ENCODE results near the gene MID1. TPM values are rescaled to one million over a fixed set of nuclear protein-coding genes. Genes with fewer than 3 reads are reported as not detected.

Gene MID1
- total RNA-seq, 1 experiment from 2014 or later = 0.04 TPM

DNA sequence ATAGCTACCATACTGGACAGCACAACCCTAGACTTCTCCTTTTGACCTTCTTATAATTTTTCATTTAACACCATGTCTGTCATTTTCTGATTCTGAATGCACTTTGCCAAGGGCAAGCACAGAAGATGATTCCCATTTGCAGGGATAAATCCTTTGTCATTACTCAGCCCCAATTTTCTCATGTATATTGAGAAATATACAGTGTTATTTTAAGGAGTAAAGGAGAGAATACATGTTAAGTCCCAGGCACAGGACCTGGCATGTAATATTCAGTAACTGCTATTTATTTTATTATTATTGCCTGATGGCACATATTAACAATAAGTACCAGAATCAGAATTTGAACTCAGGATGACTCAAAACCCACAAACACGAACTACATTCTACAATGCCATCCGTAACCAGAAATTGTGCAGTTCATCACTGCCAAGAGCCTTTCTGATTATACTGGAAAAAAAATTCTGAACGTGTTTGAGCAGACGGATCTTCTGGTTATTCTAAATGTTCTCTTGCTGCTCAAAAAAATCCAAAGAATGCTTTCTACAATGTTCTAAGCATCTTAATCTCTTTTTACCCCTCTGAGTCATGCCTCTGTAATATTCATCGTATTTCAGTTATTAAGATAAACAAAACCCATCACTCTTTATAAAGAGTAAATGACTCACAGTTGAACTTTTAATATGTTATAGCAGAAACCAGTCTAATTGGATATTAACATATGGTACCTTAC, 170.0 kb downstream of the MID1 start:
- Histone ChIP-seq H3K4me2 (ENCODE audit: low read depth, low read length, poor library complexity, severe bottlenecking) (no peak overlapping the region), H3K9ac (ENCODE audit: low read length) (no peak overlapping the region), H3K79me2 (ENCODE audit: low read length) (no peaks in the 10 kb centered on the region), H3K9me3 (ENCODE audit: low read length) (no peaks in the 10 kb centered on the region), H2AFZ (ENCODE audit: low read length) (no peak overlapping the region), H4K20me1 (ENCODE audit: insufficient read depth, low read depth, low read length) (no peaks in the 10 kb centered on the region), H3K9me2 (replicated peaks; ENCODE audit: insufficient read depth, low read length) (no peaks in the 10 kb centered on the region), H3K36me3 (ENCODE audit: insufficient read depth, low read length) (no peaks in the 10 kb centered on the region), H3K27ac (ENCODE audit: low read length) (no peak overlapping the region), H3K4me1 (ENCODE audit: low read length) (no peaks in the 10 kb centered on the region), H3K4me3 (ENCODE audit: low read length) (no peak overlapping the region), H3K27me3 (ENCODE audit: low read length) (no peaks in the 10 kb centered on the region)
- DNase-seq = no peak

- no peak overlapping the region for H3K4me2 ChIP-seq (ENCODE audit: low read depth, low read length, poor library complexity, severe bottlenecking)
These were observed 172.7 kb downstream of the MID1 start for GRCh38 chrX:10447564-10448214.

GRCh38 chrX:10444204-10444603, 176.2 kb downstream of the MID1 start:
- H3K27me3 ChIP-seq (ENCODE audit: low read length) = no peaks in the 10 kb centered on the region
- no peak for DNase-seq
- no peaks in the 10 kb centered on the region for H3K4me1 ChIP-seq (ENCODE audit: low read length)
- no peak overlapping the region for H3K9ac ChIP-seq (ENCODE audit: low read length)
- H4K20me1 ChIP-seq (ENCODE audit: insufficient read depth, low read depth, low read length) = no peaks in the 10 kb centered on the region
- no peak overlapping the region for H3K27ac ChIP-seq (ENCODE audit: low read length)
- H3K9me2 ChIP-seq (replicated peaks; ENCODE audit: insufficient read depth, low read length) = no peaks in the 10 kb centered on the region
- no peak overlapping the region for H3K4me3 ChIP-seq (ENCODE audit: low read length)
- no peak overlapping the region for H2AFZ ChIP-seq (ENCODE audit: low read length)
- no peaks in the 10 kb centered on the region for H3K9me3 ChIP-seq (ENCODE audit: low read length)
- no peaks in the 10 kb centered on the region for H3K36me3 ChIP-seq (ENCODE audit: insufficient read depth, low read length)
- H3K4me2 ChIP-seq (ENCODE audit: low read depth, low read length, poor library complexity, severe bottlenecking) = no peak overlapping the region
- no peaks in the 10 kb centered on the region for H3K79me2 ChIP-seq (ENCODE audit: low read length)

More at GRCh38 chrX:10447564-10448214, 172.7 kb downstream of the MID1 start:
- Histone ChIP-seq H3K36me3 (ENCODE audit: insufficient read depth, low read length) (no peaks in the 10 kb centered on the region), H3K9me2 (replicated peaks; ENCODE audit: insufficient read depth, low read length) (no peaks in the 10 kb centered on the region), H3K79me2 (ENCODE audit: low read length) (no peaks in the 10 kb centered on the region), H2AFZ (ENCODE audit: low read length) (no peak overlapping the region), H3K4me1 (ENCODE audit: low read length) (no peaks in the 10 kb centered on the region), H3K9me3 (ENCODE audit: low read length) (no peaks in the 10 kb centered on the region), H3K27ac (ENCODE audit: low read length) (no peak overlapping the region), H4K20me1 (ENCODE audit: insufficient read depth, low read depth, low read length) (no peaks in the 10 kb centered on the region), H3K27me3 (ENCODE audit: low read length) (no peaks in the 10 kb centered on the region), H3K9ac (ENCODE audit: low read length) (no peak overlapping the region), H3K4me3 (ENCODE audit: low read length) (no peak overlapping the region)
- no peak for DNase-seq

DNA sequence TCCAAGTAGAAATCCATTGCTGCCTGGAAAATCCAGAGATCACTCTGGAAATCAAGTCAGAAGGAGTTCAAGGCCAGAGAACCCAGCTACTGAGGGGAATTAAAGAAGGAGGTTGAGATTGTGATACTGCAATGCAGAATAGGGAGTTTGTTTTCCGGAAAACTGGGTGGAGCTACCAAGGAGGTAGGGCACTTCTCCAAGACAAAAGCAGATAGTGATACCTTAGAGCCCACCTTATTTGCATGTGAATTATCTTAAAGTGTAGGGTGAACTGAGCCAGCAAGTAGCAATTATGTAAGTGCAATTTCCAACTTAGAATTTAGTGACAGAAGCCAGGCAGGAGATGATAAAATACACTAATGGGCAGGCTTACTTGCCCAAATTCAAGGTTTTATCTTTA, 178.9 kb downstream of the MID1 start:
- Histone ChIP-seq H4K20me1 (ENCODE audit: insufficient read depth, low read depth, low read length) (no peaks in the 10 kb centered on the region), H3K4me2 (ENCODE audit: low read depth, low read length, poor library complexity, severe bottlenecking) (no peak overlapping the region), H3K9ac (ENCODE audit: low read length) (no peak overlapping the region), H3K27ac (ENCODE audit: low read length) (no peak overlapping the region), H3K4me3 (ENCODE audit: low read length) (no peak overlapping the region), H3K79me2 (ENCODE audit: low read length) (no peaks in the 10 kb centered on the region), H3K9me3 (ENCODE audit: low read length) (no peaks in the 10 kb centered on the region), H2AFZ (ENCODE audit: low read length) (no peak overlapping the region), H3K4me1 (ENCODE audit: low read length) (no peaks in the 10 kb centered on the region), H3K9me2 (replicated peaks; ENCODE audit: insufficient read depth, low read length) (no peaks in the 10 kb centered on the region), H3K27me3 (ENCODE audit: low read length) (no peaks in the 10 kb centered on the region), H3K36me3 (ENCODE audit: insufficient read depth, low read length) (no peaks in the 10 kb centered on the region)
- no peak for DNase-seq

DNA sequence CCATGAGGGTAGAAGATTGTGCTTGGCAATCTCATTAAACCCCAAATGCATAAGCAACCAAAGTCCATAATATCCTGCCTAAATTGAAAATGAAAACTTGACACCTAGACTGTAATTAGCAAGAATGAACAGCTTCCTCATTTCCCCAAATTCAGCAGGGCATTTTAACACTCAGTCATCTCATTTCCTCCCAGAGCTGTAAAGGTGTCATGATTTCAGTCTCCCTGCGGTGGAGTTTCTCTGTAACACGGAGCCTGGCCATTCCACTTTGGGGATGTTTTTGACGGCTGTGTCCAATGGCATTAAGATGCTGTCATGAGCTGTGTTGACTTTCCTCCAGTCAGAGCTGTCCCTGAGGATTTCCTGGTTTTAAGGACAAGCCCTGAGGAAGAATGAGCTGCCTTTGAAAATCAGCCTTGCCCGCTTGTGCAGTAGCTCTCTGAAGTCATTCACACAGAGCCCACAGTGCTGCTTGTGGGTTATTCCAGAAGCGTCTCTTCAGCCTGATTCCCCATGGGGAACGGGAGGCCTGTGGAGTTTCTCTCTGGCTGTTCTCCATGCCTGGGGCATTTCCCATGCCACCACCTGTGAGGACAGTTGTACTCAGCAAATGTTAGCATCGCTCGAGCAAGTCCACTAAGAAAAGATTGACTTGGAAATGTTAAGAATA, 187.0 kb downstream of the MID1 start:
- no peak overlapping the region for H3K9ac ChIP-seq (ENCODE audit: low read length)
- H4K20me1 ChIP-seq (ENCODE audit: insufficient read depth, low read depth, low read length) = no peaks in the 10 kb centered on the region
- no peaks in the 10 kb centered on the region for H3K36me3 ChIP-seq (ENCODE audit: insufficient read depth, low read length)
- no peaks in the 10 kb centered on the region for H3K4me1 ChIP-seq (ENCODE audit: low read length)
- no peaks in the 10 kb centered on the region for H3K9me2 ChIP-seq (replicated peaks; ENCODE audit: insufficient read depth, low read length)
- H3K9me3 ChIP-seq (ENCODE audit: low read length) = no peaks in the 10 kb centered on the region
- H3K4me3 ChIP-seq (ENCODE audit: low read length) = no peak overlapping the region
- DNase-seq = no peak
- no peaks in the 10 kb centered on the region for H3K79me2 ChIP-seq (ENCODE audit: low read length)
- no peak overlapping the region for H3K27ac ChIP-seq (ENCODE audit: low read length)
- H3K27me3 ChIP-seq (ENCODE audit: low read length) = no peaks in the 10 kb centered on the region
- H3K4me2 ChIP-seq (ENCODE audit: low read depth, low read length, poor library complexity, severe bottlenecking) = no peak overlapping the region
- H2AFZ ChIP-seq (ENCODE audit: low read length) = no peak overlapping the region

DNA sequence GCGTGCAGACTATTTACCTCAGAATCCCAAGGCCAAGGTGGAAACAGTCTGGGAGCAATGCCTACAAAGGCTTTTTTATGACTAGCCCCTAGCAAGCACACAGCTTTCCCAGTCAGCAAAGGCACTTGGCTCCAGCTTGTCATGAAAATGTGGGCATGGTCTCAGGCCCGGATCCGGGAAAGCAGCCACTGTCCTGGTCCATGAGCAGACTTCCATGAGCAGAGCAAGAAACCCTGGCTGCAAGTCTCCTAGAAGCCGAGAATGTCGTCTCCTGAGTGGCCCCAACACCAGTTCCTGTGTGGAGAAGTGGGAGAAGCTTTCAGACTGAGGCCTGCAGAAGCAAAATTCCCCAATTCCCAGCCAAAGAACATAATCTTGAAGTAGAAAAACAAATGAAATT, 190.5 kb downstream of the MID1 start:
- DNase-seq = no peak
- H3K4me3 ChIP-seq (ENCODE audit: low read length) = no peak overlapping the region
- no peaks in the 10 kb centered on the region for H4K20me1 ChIP-seq (ENCODE audit: insufficient read depth, low read depth, low read length)
- no peaks in the 10 kb centered on the region for H3K79me2 ChIP-seq (ENCODE audit: low read length)
- no peak overlapping the region for H3K27ac ChIP-seq (ENCODE audit: low read length)
- no peak overlapping the region for H3K4me2 ChIP-seq (ENCODE audit: low read depth, low read length, poor library complexity, severe bottlenecking)
- H2AFZ ChIP-seq (ENCODE audit: low read length) = no peak overlapping the region
- no peak overlapping the region for H3K9ac ChIP-seq (ENCODE audit: low read length)
- H3K4me1 ChIP-seq (ENCODE audit: low read length) = no peaks in the 10 kb centered on the region
- no peaks in the 10 kb centered on the region for H3K36me3 ChIP-seq (ENCODE audit: insufficient read depth, low read length)
- H3K9me3 ChIP-seq (ENCODE audit: low read length) = no peaks in the 10 kb centered on the region
- no peaks in the 10 kb centered on the region for H3K9me2 ChIP-seq (replicated peaks; ENCODE audit: insufficient read depth, low read length)
- H3K27me3 ChIP-seq (ENCODE audit: low read length) = no peaks in the 10 kb centered on the region

DNA sequence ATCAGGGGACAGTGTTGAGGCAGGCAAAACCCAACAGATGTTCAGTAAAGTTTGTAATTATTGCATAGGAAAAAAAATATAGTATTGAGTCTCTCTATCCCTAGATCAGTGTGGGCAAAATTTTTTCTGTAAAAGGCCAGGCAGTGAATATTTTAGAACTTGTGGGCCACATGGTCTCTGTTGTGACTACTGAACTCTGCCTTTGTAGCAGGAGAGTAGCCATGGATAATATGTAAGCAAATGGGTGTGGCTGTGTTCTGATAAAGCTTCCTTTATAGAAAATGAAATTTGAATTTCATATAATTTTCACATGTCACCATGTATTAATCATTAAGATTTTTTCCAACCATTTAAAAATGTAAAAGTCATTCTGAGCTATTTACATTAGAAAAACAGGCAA, 193.1 kb downstream of the MID1 start:
- DNase-seq = no peak
- Histone ChIP-seq H3K9ac (ENCODE audit: low read length) (no peak overlapping the region), H3K36me3 (ENCODE audit: insufficient read depth, low read length) (no peaks in the 10 kb centered on the region), H3K27ac (ENCODE audit: low read length) (no peak overlapping the region), H3K4me2 (ENCODE audit: low read depth, low read length, poor library complexity, severe bottlenecking) (no peak overlapping the region), H3K4me1 (ENCODE audit: low read length) (no peaks in the 10 kb centered on the region), H3K79me2 (ENCODE audit: low read length) (no peaks in the 10 kb centered on the region), H2AFZ (ENCODE audit: low read length) (no peak overlapping the region), H3K27me3 (ENCODE audit: low read length) (no peaks in the 10 kb centered on the region), H3K4me3 (ENCODE audit: low read length) (no peak overlapping the region), H3K9me2 (replicated peaks; ENCODE audit: insufficient read depth, low read length) (no peaks in the 10 kb centered on the region), H3K9me3 (ENCODE audit: low read length) (no peaks in the 10 kb centered on the region), H4K20me1 (ENCODE audit: insufficient read depth, low read depth, low read length) (no peaks in the 10 kb centered on the region)

DNA sequence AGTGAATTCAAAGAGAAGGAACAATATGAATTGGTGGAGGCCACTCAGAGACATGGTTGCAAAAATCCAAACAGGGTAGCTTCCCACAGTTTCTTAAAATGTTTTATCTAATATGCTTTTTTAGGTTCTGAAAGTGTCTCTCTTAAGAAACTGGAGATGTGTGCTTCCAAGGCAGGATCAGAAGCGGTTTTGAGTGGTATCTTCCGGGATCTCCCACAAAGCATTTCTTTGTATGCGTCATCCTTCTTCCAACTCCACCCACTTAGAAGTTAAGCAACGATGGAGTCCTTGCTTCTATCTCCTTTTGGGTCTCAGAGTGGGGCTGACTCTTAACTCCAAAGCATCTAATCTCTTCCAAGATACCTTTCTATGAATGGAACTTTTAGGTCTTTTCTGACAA, 196.7 kb downstream of the MID1 start:
- H3K36me3 ChIP-seq (ENCODE audit: insufficient read depth, low read length) = no peaks in the 10 kb centered on the region
- no peak for DNase-seq
- H3K4me2 ChIP-seq (ENCODE audit: low read depth, low read length, poor library complexity, severe bottlenecking) = no peak overlapping the region
- no peaks in the 10 kb centered on the region for H3K9me2 ChIP-seq (replicated peaks; ENCODE audit: insufficient read depth, low read length)
- H2AFZ ChIP-seq (ENCODE audit: low read length) = no peak overlapping the region
- no peak overlapping the region for H3K27ac ChIP-seq (ENCODE audit: low read length)
- H3K4me1 ChIP-seq (ENCODE audit: low read length) = no peaks in the 10 kb centered on the region
- H3K4me3 ChIP-seq (ENCODE audit: low read length) = no peak overlapping the region
- no peaks in the 10 kb centered on the region for H3K79me2 ChIP-seq (ENCODE audit: low read length)
- H3K9me3 ChIP-seq (ENCODE audit: low read length) = no peaks in the 10 kb centered on the region
- H4K20me1 ChIP-seq (ENCODE audit: insufficient read depth, low read depth, low read length) = no peaks in the 10 kb centered on the region
- no peaks in the 10 kb centered on the region for H3K27me3 ChIP-seq (ENCODE audit: low read length)
- no peak overlapping the region for H3K9ac ChIP-seq (ENCODE audit: low read length)
